Tongue (tissue), 3 donors: ENCODE data around the gene HPCAL1. TPM values are rescaled to one million over a fixed set of nuclear protein-coding genes. Genes with fewer than 3 reads are reported as not detected.

Experiments used
- DNase-seq: peaks from one replicate; pipeline ENCODE4 v3.0.0-alpha.2; 2015
- small RNA-seq: library from RNA; depleted of rRNA; stranded (forward); fragments of <200 nt; gene quantifications from one replicate; pipeline ENCODE3, GENCODE V24; 2014; ENCODE audit warnings: low replicate concordance
- total RNA-seq: library from RNA; depleted of rRNA; stranded (reverse); fragments of >200 nt; gene quantifications from one replicate; pipeline ENCODE4 v1.2.3, GENCODE V29; 2014

HPCAL1 gene
- total RNA-seq, 1 donor from 2014 or later = 37.4 TPM

- DNase-seq = no peak
Measured at GRCh38 chr2:10471046-10471571, 168.4 kb downstream of the HPCAL1 start.

DNA sequence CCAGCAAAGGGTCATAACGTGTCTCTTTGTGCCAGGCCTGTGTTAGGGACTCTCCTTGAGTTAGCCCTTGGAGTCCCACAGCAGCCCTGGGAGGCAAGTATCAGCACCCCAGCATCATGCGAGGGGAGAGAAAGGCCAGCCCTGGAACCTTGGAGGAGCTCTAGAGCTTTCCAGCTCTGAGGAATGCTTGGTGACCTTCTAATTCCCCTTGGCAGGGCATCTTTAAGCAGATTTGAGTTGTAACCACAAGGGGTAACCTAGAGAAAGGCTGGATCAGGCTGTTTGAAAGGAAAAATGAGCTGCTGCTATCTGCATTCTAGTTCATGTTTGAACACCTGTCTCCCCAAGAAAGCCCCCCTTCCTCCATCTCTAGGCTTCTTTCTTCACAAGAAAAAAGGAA, 169.3 kb downstream of the HPCAL1 start:
- no peak for DNase-seq

GRCh38 chr2:10473121-10473756, 170.5 kb downstream of the HPCAL1 start:
- DNase-seq = no peak

GRCh38 chr2:10475221-10475722, 172.6 kb downstream of the HPCAL1 start:
- DNase-seq = no peak

DNA sequence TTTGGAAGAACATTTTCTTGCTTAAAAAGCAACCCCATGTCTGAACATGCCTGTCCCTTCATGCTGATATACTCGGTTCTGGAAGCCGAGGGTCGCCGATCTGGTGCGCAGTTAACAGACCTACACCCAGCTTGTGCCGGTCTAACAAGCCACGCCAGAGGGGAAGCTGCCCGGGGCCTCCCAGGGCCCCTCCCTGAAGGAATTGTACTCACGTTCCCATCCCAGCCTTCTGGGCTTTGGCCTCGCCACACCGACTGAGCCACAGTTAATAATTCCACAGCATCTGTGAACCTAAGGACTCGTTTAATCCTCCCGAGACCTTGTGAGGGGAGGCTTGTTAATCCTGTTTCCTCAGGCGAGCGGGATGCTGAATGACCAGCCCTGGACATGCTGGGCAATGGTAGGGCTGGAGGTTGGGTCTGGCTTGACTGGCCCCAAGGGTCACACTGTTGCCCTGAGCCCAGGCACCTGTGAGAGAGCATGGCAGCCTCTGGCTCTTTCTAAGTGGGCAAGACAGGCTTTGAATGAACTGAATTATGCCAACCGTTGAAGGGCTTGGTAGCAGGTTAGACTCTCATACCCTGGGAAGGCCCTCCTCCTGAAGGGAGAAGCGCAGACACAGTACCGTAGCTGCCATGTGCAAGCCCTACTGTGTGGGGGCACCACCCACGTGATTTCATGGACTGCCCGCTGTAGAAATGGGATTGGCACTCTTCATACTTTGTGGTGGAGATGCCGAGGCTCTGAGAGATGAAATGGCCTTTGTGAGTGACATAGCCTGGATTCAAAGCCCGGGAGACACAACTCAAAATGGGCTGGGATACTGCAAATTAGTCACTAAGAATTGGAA, 173.3 kb downstream of the HPCAL1 start:
- DNase-seq = no peak

DNA sequence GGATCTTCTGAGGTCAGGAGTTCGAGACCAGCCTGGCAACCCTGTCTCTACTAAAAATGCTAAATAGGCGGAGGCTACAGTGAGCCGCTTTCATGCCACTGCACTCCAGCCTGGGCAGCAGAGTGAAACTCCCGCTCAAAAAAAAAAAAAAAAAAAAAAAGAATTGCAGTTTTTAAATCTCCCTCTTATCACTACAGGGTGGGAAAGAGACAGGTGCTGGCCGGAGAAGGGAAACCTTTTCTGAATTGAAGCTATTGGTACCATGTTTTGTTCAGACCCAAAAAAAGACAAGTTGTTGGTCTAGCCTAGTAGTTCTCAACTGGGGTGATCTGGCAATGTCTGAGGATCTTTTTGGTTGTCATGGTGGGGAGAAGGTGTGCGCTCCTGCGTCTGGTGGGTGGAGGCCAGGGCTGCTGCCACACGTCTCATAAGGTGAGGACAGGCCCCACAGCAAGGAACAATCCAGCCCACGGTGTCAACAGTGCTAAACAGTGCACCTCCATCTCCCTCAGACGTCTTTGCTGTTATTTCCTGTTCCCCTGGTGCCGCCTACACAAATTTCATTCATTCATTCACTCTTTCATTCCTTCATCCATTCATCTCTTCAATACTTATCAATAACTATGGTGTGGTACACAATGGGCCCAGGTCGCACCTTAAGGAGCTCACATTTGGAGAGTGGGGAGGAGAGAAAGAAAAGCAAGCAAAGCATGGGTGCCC, 174.2 kb downstream of the HPCAL1 start:
- DNase-seq = no peak

Small RNAs within 50 kb of the gene (small RNA-seq; reads per million reads assigned to genes)
- gene RF00432 = not detected
- gene RN7SL66P = not detected
- gene SNORA80B = 4.0 reads per million, percentile 91 among the genes with 10 or more reads in this experiment

Other genes with a start within 250 kb of the HPCAL1 start
- 5.4 TPM for gene CYS1, start 222.5 kb upstream of the HPCAL1 start, total RNA-seq
- 20.3 TPM for gene RRM2, start 180.2 kb upstream of the HPCAL1 start, total RNA-seq
- 124 TPM for gene ODC1, start 145.4 kb downstream of the HPCAL1 start, total RNA-seq